Neural cell (in vitro differentiated cells): Measurements from ENCODE around the gene NLRP6.
"Not testable (repeated sequence)": the region's sequence is repeated elsewhere in the genome, so short reads cannot be mapped to it uniquely, and the experiment has no call there.

Experiments
- CTCF ChIP-seq: fragments of 450-650 bp; IDR thresholded peaks from 2 replicates; pipeline ENCODE4 v1.5.1; 2014; ENCODE audit warnings: antibody characterized with exemption, mild to moderate bottlenecking, moderate library complexity; ENCODE audit not compliant: poor library complexity, severe bottlenecking
- EZH2 ChIP-seq: fragments of 200-600, 300-800 bp; shearing (Covaris generic), sonication (generic); IDR thresholded peaks from 2 replicates; pipeline ENCODE4 v1.6.1; 2014; ENCODE audit warnings: antibody characterized with exemption, low read length, borderline replicate concordance, mild to moderate bottlenecking; ENCODE audit not compliant: insufficient read depth, poor library complexity, severe bottlenecking
- POLR2AphosphoS5 ChIP-seq: IDR thresholded peaks from 2 replicates; pipeline ENCODE4 v1.6.1; 2012
- REST ChIP-seq: IDR thresholded peaks from 2 replicates; pipeline ENCODE4 v1.6.1; 2012; ENCODE audit warnings: borderline replicate concordance

GRCh38 chr11:319121-319887 is 41.1 kb downstream of the NLRP6 start:
- TF ChIP-seq CTCF, EZH2, REST, POLR2AphosphoS5: not testable (repeated sequence)
